DND-41 (cell line): ENCODE results near the gene RBBP7.

ENCODE experiments used
- EZH2 ChIP-seq: IDR thresholded peaks from 3 replicates; pipeline ENCODE4 v1.6.1; 2012; ENCODE audit warnings: borderline replicate concordance, low read depth, mild to moderate bottlenecking, moderate library complexity, low read length, inconsistent platforms; ENCODE audit not compliant: severe bottlenecking
- TF ChIP-seq, protein P1 (sequence below): IDR thresholded peaks from 2 replicates; pipeline ENCODE4 v1.5.1; 2012; ENCODE audit warnings: borderline replicate concordance, low read length, moderate library complexity, mild to moderate bottlenecking; ENCODE audit not compliant: poor library complexity, severe bottlenecking; ENCODE audit errors: extremely low read depth

GRCh38 chrX:16917120-16917519, 47.0 kb upstream of the RBBP7 start:
- TF ChIP-seq EZH2: no peak
- TF ChIP-seq, protein P1, sequence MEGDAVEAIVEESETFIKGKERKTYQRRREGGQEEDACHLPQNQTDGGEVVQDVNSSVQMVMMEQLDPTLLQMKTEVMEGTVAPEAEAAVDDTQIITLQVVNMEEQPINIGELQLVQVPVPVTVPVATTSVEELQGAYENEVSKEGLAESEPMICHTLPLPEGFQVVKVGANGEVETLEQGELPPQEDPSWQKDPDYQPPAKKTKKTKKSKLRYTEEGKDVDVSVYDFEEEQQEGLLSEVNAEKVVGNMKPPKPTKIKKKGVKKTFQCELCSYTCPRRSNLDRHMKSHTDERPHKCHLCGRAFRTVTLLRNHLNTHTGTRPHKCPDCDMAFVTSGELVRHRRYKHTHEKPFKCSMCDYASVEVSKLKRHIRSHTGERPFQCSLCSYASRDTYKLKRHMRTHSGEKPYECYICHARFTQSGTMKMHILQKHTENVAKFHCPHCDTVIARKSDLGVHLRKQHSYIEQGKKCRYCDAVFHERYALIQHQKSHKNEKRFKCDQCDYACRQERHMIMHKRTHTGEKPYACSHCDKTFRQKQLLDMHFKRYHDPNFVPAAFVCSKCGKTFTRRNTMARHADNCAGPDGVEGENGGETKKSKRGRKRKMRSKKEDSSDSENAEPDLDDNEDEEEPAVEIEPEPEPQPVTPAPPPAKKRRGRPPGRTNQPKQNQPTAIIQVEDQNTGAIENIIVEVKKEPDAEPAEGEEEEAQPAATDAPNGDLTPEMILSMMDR: no peak
